Measurements from ENCODE around the gene STIP1. TPM values are rescaled to one million over a fixed set of nuclear protein-coding genes. Genes with fewer than 3 reads are reported as not detected.

Gene STIP1
- total and polyA plus RNA-seq, 9 of the 15 experiments (the other 6 are each of a cell fraction or from before 2014, with no cell fraction given): 58.1 to 465 (median 346) TPM

DNA sequence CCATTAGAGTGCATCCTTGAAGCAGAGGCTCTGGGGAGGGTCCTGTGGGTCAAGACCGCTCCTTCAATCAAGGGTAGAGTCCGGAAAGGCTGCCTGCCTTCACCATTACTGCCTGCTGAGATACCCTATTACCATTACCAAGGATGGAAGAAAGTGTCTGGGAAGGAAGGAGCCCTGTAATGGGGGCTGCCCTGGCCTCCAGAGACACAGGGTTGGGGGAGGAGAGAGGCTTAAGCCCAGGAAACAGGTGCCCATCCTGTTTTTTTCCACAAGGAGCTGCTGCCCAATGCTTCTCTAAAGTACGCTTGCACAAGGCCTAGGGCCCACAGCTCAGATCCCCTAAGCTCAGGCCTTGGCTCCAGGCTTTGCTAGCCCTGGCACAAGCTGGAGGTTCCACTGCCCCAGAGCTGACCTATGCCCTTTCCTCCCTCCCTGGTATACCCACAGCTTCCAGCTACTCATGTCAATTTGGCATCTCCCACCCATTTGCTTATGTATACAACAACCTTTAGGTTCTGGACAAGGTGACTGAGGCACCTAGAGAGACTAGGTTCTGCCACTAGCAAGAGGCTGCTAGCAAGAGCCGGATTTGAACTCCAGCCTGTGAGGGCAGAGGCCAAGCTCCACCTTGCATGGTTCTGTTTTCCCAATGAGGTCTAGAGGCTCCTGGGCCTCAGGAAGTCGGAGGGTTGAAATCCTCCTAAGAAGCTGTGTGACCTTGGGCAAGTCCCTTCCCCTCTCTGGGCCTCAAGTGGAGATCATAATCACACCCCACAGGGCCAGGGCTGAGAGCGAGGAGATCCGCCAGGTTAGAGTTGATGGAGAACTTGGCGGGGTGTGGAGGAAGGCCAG lies 63.8 kb downstream of the STIP1 start:
- CTCF ChIA-PET (ENCODE audit: low intra/inter-chr PET ratio): no interaction called here
- in situ Hi-C loops (cut with MboI): no loop called here
- FAIRE-seq (peak; percentile 19), DNase-seq (ENCODE audit: extremely low read depth in 1 of 4, low spot score in 3 of 4) (peak in 1 of 4 experiments; percentile 32), ATAC-seq (no peak)
- H3K79me2 ChIP-seq (ENCODE audit: control insufficient read depth, insufficient read depth, low read length): peaks cover 43% of the 10 kb centered on the region
- no peak overlapping the region for H3K4me2 ChIP-seq (ENCODE audit: insufficient read depth, low read length)
- H3K4me1 ChIP-seq (replicated peaks in 1 of 2; ENCODE audit: control insufficient read depth in 2 of 2, insufficient read depth in 2 of 2, low read length in 2 of 2): peaks cover 30 to 89% of the 10 kb centered on the region in 2 experiments
- no peak overlapping the region for H2AFZ ChIP-seq (ENCODE audit: low read depth, low read length)
- peaks cover 7% of the 10 kb centered on the region for H4K20me1 ChIP-seq (replicated peaks; ENCODE audit: control insufficient read depth, insufficient read depth, low read length)
- no peak overlapping the region; the same call in 2 of the 3 replicates for H3K27ac ChIP-seq (ENCODE audit: extremely low read depth, low read depth, low read length)
- peak overlapping the region in 1 of 2 experiments; percentile 95; a peak in 2 of 4 replicates for H3K9ac ChIP-seq (ENCODE audit: insufficient read depth in 1 of 2, low read depth in 2 of 2, low read length in 2 of 2)
- no peaks in the 10 kb centered on the region for H3K9me3 ChIP-seq (replicated peaks; ENCODE audit: control insufficient read depth, insufficient read depth, low read depth, low read length)
- POLR2A ChIA-PET: interaction anchor here (0.5 to 7.8 kb wide), 7 partner anchors 8 to 613 kb away, joined by 3 to 58 read pairs (median 3); partner anchors contain the start of gene FERMT3
- WGBS (ENCODE audit: insufficient coverage, low coverage, missing lambda C conversion rate): 51% methylated on average over 6 of the region's 8 CpGs
- no peaks in the 10 kb centered on the region for H3K27me3 ChIP-seq (ENCODE audit: control insufficient read depth in 2 of 2, insufficient read depth in 2 of 2, low read length in 2 of 2)
- peaks cover 32% of the 10 kb centered on the region; the same call in 1 of the 3 replicates for H3K36me3 ChIP-seq (ENCODE audit: control insufficient read depth, insufficient read depth, low read length)
- no peak overlapping the region for H3K4me3 ChIP-seq
- no TSS peak for BruUV-seq (replicated peaks)
- H3K9me1 ChIP-seq (ENCODE audit: control insufficient read depth, insufficient read depth, low read length): no peaks in the 10 kb centered on the region
- intact Hi-C loops (cut with micrococcal nuclease): loop anchor here (10.0 kb wide), 1 partner anchor 55 kb away; the partner anchor contains the start of genes CATSPERZ and ESRRA
- TF ChIP-seq GTF2E2 (tag; IDR thresholded peaks at IDR 0.05) (no peak), STAT5A (IDR thresholded peaks at IDR 0.05; ENCODE audit: borderline replicate concordance, low read length) (no peak), JUN (IDR thresholded peaks at IDR 0.05; ENCODE audit: borderline replicate concordance, low read depth, low read length) (no peak), JUN (CRISPR knock-in tag; IDR thresholded peaks at IDR 0.05; ENCODE audit: borderline replicate concordance) (no peak), BRD9 (IDR thresholded peaks at IDR 0.05; ENCODE audit: low read depth, partially characterized antibody) (peak; percentile 84), ZNF146 (CRISPR knock-in tag; IDR thresholded peaks at IDR 0.05; ENCODE audit: unreplicated experiment) (no peak), GATA2 (CRISPR knock-in tag; IDR thresholded peaks at IDR 0.05) (peak; percentile 82), HDAC2 (IDR thresholded peaks at IDR 0.05) (peak; percentile 89), EP300 (IDR thresholded peaks at IDR 0.05; ENCODE audit: low read length) (no peak), BCOR (IDR thresholded peaks at IDR 0.05) (peak; percentile 99), SMARCA5 (IDR thresholded peaks at IDR 0.05) (peak; percentile 94), KDM1A (IDR thresholded peaks at IDR 0.05) (peak in 1 of 2 experiments; percentile 97; a peak in 3 of 4 replicates), RBM25 (IDR thresholded peaks at IDR 0.05; ENCODE audit: low read depth, low read length, severe bottlenecking) (peak; percentile 99), HDAC1 (IDR thresholded peaks at IDR 0.05) (peak; percentile 37 to 74; a peak in 2 of 4 replicates), RCOR1 (IDR thresholded peaks at IDR 0.05; ENCODE audit: borderline replicate concordance in 1 of 2, low read depth in 2 of 2, low read length in 2 of 2) (peak; percentile 70 to 95), NFIC (IDR thresholded peaks at IDR 0.05) (0 out of 2 replicates have a peak, but pooled peaks have one; percentile 19)
- TF ChIP-seq, protein P1, sequence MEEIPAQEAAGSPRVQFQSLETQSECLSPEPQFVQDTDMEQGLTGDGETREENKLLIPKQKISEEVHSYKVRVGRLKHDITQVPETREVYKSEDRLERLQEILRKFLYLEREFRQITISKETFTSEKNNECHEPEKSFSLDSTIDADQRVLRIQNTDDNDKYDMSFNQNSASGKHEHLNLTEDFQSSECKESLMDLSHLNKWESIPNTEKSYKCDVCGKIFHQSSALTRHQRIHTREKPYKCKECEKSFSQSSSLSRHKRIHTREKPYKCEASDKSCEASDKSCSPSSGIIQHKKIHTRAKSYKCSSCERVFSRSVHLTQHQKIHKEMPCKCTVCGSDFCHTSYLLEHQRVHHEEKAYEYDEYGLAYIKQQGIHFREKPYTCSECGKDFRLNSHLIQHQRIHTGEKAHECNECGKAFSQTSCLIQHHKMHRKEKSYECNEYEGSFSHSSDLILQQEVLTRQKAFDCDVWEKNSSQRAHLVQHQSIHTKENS (CRISPR knock-in tag; IDR thresholded peaks at IDR 0.05): no peak
- TF ChIP-seq, protein P2, sequence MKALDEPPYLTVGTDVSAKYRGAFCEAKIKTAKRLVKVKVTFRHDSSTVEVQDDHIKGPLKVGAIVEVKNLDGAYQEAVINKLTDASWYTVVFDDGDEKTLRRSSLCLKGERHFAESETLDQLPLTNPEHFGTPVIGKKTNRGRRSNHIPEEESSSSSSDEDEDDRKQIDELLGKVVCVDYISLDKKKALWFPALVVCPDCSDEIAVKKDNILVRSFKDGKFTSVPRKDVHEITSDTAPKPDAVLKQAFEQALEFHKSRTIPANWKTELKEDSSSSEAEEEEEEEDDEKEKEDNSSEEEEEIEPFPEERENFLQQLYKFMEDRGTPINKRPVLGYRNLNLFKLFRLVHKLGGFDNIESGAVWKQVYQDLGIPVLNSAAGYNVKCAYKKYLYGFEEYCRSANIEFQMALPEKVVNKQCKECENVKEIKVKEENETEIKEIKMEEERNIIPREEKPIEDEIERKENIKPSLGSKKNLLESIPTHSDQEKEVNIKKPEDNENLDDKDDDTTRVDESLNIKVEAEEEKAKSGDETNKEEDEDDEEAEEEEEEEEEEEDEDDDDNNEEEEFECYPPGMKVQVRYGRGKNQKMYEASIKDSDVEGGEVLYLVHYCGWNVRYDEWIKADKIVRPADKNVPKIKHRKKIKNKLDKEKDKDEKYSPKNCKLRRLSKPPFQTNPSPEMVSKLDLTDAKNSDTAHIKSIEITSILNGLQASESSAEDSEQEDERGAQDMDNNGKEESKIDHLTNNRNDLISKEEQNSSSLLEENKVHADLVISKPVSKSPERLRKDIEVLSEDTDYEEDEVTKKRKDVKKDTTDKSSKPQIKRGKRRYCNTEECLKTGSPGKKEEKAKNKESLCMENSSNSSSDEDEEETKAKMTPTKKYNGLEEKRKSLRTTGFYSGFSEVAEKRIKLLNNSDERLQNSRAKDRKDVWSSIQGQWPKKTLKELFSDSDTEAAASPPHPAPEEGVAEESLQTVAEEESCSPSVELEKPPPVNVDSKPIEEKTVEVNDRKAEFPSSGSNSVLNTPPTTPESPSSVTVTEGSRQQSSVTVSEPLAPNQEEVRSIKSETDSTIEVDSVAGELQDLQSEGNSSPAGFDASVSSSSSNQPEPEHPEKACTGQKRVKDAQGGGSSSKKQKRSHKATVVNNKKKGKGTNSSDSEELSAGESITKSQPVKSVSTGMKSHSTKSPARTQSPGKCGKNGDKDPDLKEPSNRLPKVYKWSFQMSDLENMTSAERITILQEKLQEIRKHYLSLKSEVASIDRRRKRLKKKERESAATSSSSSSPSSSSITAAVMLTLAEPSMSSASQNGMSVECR (CRISPR knock-in tag; IDR thresholded peaks at IDR 0.05): no peak
